HCT116 (cell line): ENCODE measurements around the gene PARVA. TPM values are rescaled to one million over a fixed set of nuclear protein-coding genes. Genes with fewer than 3 reads are reported as not detected.
"Not testable (repeated sequence)": the region's sequence is repeated elsewhere in the genome, so short reads cannot be mapped to it uniquely, and the experiment has no call there.

ENCODE experiments used
- ATAC-seq: fragments of 200-7000 bp; cut with Tn5 transposase; 2 replicates; pipeline ENCODE4 v1.9.1; 2020; ENCODE audit warnings: mild to moderate bottlenecking, moderate library complexity
- BruUV-seq: library from RNA; stranded (reverse); fragments of 400-500 nt; replicated peaks from 2 replicates; lab custom pipeline; 2021; lab: Mats Ljungman, UMichigan
- CTCF ChIA-PET: fragments of 300-600 bp; sonication (Branson Sonifier 250); formaldehyde crosslinking; loops from one replicate; lab custom pipeline; 2021; ENCODE audit warnings: antibody characterized with exemption; lab: Charles Lee
- POLR2A ChIA-PET: fragments of 300-600, 350-600 bp; sonication (Branson Sonifier 250); formaldehyde crosslinking; loops from one replicate; lab custom pipeline; 2021; ENCODE audit warnings: antibody characterized with exemption; lab: Charles Lee
- RAD21 ChIA-PET, 2 experiments: fragments of 300-600 bp; sonication (Branson Sonifier 250); formaldehyde crosslinking; loops; one replicate each; lab custom pipeline; 2023; ENCODE audit warnings: low total read pairs in 2 of 2; ENCODE audit not compliant: uncharacterized antibody in 2 of 2, unreplicated experiment in 2 of 2, low non-redundant PET in 1 of 2; lab: Charles Lee
- DNase-seq: peaks from one replicate; pipeline ENCODE4 v3.0.0-alpha.2; 2010; ENCODE audit warnings: low read depth, low spot score
- H2AFZ ChIP-seq: fragments of 200-600 bp; shearing (Covaris generic), sonication (generic); 2 replicates; pipeline ENCODE4 v1.6.1; 2017; ENCODE audit warnings: low read depth, mixed run types, mixed read lengths, antibody characterized with exemption, low read length; ENCODE audit not compliant: poor library complexity, severe bottlenecking
- H3K27ac ChIP-seq: 2 replicates; pipeline ENCODE4 v1.5.1; 2012; ENCODE audit warnings: low read depth, low read length
- H3K27me3 ChIP-seq: fragments of 200-600 bp; sonication (generic); 2 replicates; pipeline ENCODE4 v1.6.1; 2016; ENCODE audit warnings: mixed run types, low read length, mixed read lengths; ENCODE audit not compliant: insufficient read depth
- H3K36me3 ChIP-seq, 2 experiments: fragments of 200-500 bp in 1 of 2; fragments of 200-600 bp in 1 of 2; sonication (Bioruptor generic) in 1 of 2; sonication (generic) in 1 of 2; 2 replicates each; pipeline versions ENCODE4 v1.5.1 to v1.6.1; 2014 to 2016; ENCODE audit warnings: low read length in 2 of 2, inconsistent platforms in 1 of 2, mixed read lengths in 1 of 2, mixed run types in 1 of 2; ENCODE audit not compliant: insufficient read depth in 2 of 2, control insufficient read depth in 1 of 2
- H3K4me1 ChIP-seq, 2 experiments: fragments of 200-600 bp in 1 of 2; sonication (generic) in 1 of 2; 2 replicates each; pipeline versions ENCODE4 v1.5.1 to v1.6.1; 2012 to 2017; ENCODE audit warnings: low read length in 2 of 2, inconsistent platforms in 1 of 2, mild to moderate bottlenecking in 1 of 2, mixed read lengths in 1 of 2, mixed run types in 1 of 2, moderate library complexity in 1 of 2; ENCODE audit not compliant: insufficient read depth in 2 of 2, control insufficient read depth in 1 of 2
- H3K4me2 ChIP-seq: fragments of 200-600 bp; sonication (generic); 2 replicates; pipeline ENCODE4 v1.6.1; 2017; ENCODE audit warnings: mixed run types, low read length, mixed read lengths
- H3K4me3 ChIP-seq, 2 experiments: fragments of 200-600 bp in 1 of 2; sonication (generic) in 1 of 2; replicated peaks in 1 of 2; 2 replicates each; pipeline ENCODE4 v1.5.1; 2011 to 2016; ENCODE audit warnings: low read length in 2 of 2, control low read depth in 1 of 2, low read depth in 1 of 2, mild to moderate bottlenecking in 1 of 2, mixed read lengths in 1 of 2, mixed run types in 1 of 2
- H3K79me2 ChIP-seq: fragments of 200-600 bp; sonication (generic); 2 replicates; pipeline ENCODE4 v1.6.1; 2017; ENCODE audit warnings: mild to moderate bottlenecking, mixed run types, low read length, moderate library complexity, mixed read lengths; ENCODE audit not compliant: insufficient read depth
- H3K9ac ChIP-seq: fragments of 200-600 bp; sonication (generic); 2 replicates; pipeline ENCODE4 v1.6.1; 2016; ENCODE audit warnings: low read length, mixed read lengths
- H3K9me2 ChIP-seq: fragments of 200-600 bp; sonication (generic), shearing (Covaris generic); 2 replicates; pipeline ENCODE4 v1.6.1; 2017; ENCODE audit warnings: mixed run types, mild to moderate bottlenecking, moderate library complexity; ENCODE audit not compliant: insufficient read depth
- H3K9me3 ChIP-seq, 2 experiments: fragments of 200-500 bp in 1 of 2; fragments of 200-600 bp in 1 of 2; sonication (Bioruptor generic) in 1 of 2; sonication (generic) in 1 of 2; 2 replicates each; pipeline ENCODE4 v1.6.1; 2014 to 2017; ENCODE audit warnings: low read length in 2 of 2, mixed read lengths in 2 of 2, inconsistent platforms in 1 of 2, low read depth in 1 of 2, mild to moderate bottlenecking in 1 of 2, mixed run types in 1 of 2, moderate library complexity in 1 of 2; ENCODE audit not compliant: control insufficient read depth in 1 of 2, insufficient read depth in 1 of 2
- H4K20me1 ChIP-seq: fragments of 200-600 bp; sonication (generic), shearing (Covaris generic); 2 replicates; pipeline ENCODE4 v1.6.1; 2017; ENCODE audit warnings: mixed run types, mild to moderate bottlenecking, moderate library complexity; ENCODE audit not compliant: insufficient read depth
- ATF3 ChIP-seq: IDR thresholded peaks from 2 replicates; pipeline ENCODE4 v1.6.1; 2012
- CBX3 ChIP-seq: IDR thresholded peaks from 2 replicates; pipeline ENCODE4 v1.6.1; 2012; ENCODE audit warnings: low read depth
- CTCF ChIP-seq, 3 experiments: fragments of 200-600 bp in 1 of 3; sonication (generic) in 1 of 3; IDR thresholded peaks in 2 of 3; conservative IDR thresholded peaks in 1 of 3; 2 replicates each; pipeline ENCODE4 v1.5.1; 2012 to 2017; ENCODE audit warnings: low read depth in 2 of 3, low read length in 2 of 3, antibody characterized with exemption in 1 of 3, borderline replicate concordance in 1 of 3, control low read depth in 1 of 3, mild to moderate bottlenecking in 1 of 3, mixed read lengths in 1 of 3, mixed run types in 1 of 3, moderate library complexity in 1 of 3; ENCODE audit not compliant: insufficient read depth in 1 of 3
- ELF1 ChIP-seq: IDR thresholded peaks from 2 replicates; pipeline ENCODE4 v1.6.1; 2012; ENCODE audit warnings: low read depth, borderline replicate concordance
- EZH2 ChIP-seq: fragments of 200-600 bp; sonication (generic); IDR thresholded peaks from 2 replicates; pipeline ENCODE4 v1.6.1; 2017; ENCODE audit warnings: antibody characterized with exemption, mixed run types
- EZH2phosphoT487 ChIP-seq: fragments of 200-600 bp; IDR thresholded peaks from 2 replicates; pipeline ENCODE4 v1.6.1; 2018; ENCODE audit warnings: antibody characterized with exemption, borderline replicate concordance
- MAX ChIP-seq: IDR thresholded peaks from 2 replicates; pipeline ENCODE4 v1.6.1; 2012
- POLR2A ChIP-seq: IDR thresholded peaks from 2 replicates; pipeline ENCODE4 v1.7.0; 2011; ENCODE audit warnings: borderline replicate concordance; ENCODE audit not compliant: insufficient read depth, insufficient read length; ENCODE audit errors: extremely low read depth
- RAD21 ChIP-seq: IDR thresholded peaks from 2 replicates; pipeline ENCODE4 v1.6.1; 2012; ENCODE audit warnings: low read depth, mild to moderate bottlenecking
- SP1 ChIP-seq: IDR thresholded peaks from 2 replicates; pipeline ENCODE4 v1.6.1; 2012; ENCODE audit warnings: low read depth
- SRF ChIP-seq: IDR thresholded peaks from 2 replicates; pipeline ENCODE4 v1.6.1; 2012; ENCODE audit warnings: low read depth
- TCF7L2 ChIP-seq: IDR thresholded peaks from 2 replicates; pipeline ENCODE4 v1.7.0; 2011; ENCODE audit warnings: borderline replicate concordance, inconsistent platforms; ENCODE audit not compliant: insufficient read depth, insufficient read length; ENCODE audit errors: extremely low read depth
- ZBTB33 ChIP-seq: IDR thresholded peaks from 2 replicates; pipeline ENCODE4 v1.6.1; 2011; ENCODE audit warnings: mild to moderate bottlenecking, low read length, moderate library complexity; ENCODE audit not compliant: insufficient replicate concordance; ENCODE audit errors: extremely low read depth
- ZFX ChIP-seq: fragments of 450-650 bp; IDR thresholded peaks from 2 replicates; pipeline ENCODE4 v1.6.1; 2017
- ZNF274 ChIP-seq: fragments of 200-500 bp; sonication (Bioruptor generic); IDR thresholded peaks from 2 replicates; pipeline ENCODE4 v1.6.1; 2014; ENCODE audit warnings: mild to moderate bottlenecking, low read depth, low read length, inconsistent platforms
- intact Hi-C: fragments of 100-400 bp; cut with micrococcal nuclease; formaldehyde crosslinking; loops from 2 replicates; pipeline ENCODE4 v1.10.0; 2022
- total RNA-seq: library from RNA; stranded (reverse); gene quantifications from one replicate; pipeline ENCODE4 v1.2.1, GENCODE V29; 2021; ENCODE audit not compliant: unreplicated experiment

The PARVA gene
- total RNA-seq, 1 experiment from 2014 or later, result 18.4 TPM

- H3K79me2 ChIP-seq, H2AFZ ChIP-seq, BruUV-seq, CTCF ChIA-PET, H3K9me2 ChIP-seq, H3K27me3 ChIP-seq, H3K9ac ChIP-seq, RAD21 ChIA-PET, H3K4me3 ChIP-seq, H3K9me3 ChIP-seq, H3K4me2 ChIP-seq, H3K27ac ChIP-seq, intact Hi-C loops, ATAC-seq, H4K20me1 ChIP-seq, H3K4me1 ChIP-seq, POLR2A ChIA-PET, H3K36me3 ChIP-seq, DNase-seq: not testable (repeated sequence)
These were observed 143.2 kb downstream of the PARVA start for GRCh38 chr11:12520576-12520975.

- no peak overlapping the region for H3K4me2 ChIP-seq
- no peak overlapping the region for H3K4me3 ChIP-seq
- intact Hi-C loops, result no loop called here
- H3K4me1 ChIP-seq, result 0 out of 4 replicates have a peak, but pooled peaks cover 0 to 4% of the 10 kb centered on the region in 2 experiments
- ATAC-seq (no peak), DNase-seq (no peak)
- H2AFZ ChIP-seq, result no peak overlapping the region
- no peak overlapping the region for H3K27ac ChIP-seq
- no peaks in the 10 kb centered on the region for H3K9me2 ChIP-seq
- no peaks in the 10 kb centered on the region for H3K36me3 ChIP-seq
- no peaks in the 10 kb centered on the region for H4K20me1 ChIP-seq
- RAD21 ChIA-PET, result no interaction called here
- no peaks in the 10 kb centered on the region for H3K79me2 ChIP-seq
- no peak overlapping the region for H3K9ac ChIP-seq
- no peaks in the 10 kb centered on the region for H3K27me3 ChIP-seq
- BruUV-seq, result no TSS peak
- no peaks in the 10 kb centered on the region for H3K9me3 ChIP-seq
- CTCF ChIA-PET, result no interaction called here
- POLR2A ChIA-PET, result no interaction called here
- TF ChIP-seq TCF7L2 (no peak), CBX3 (no peak), ZNF274 (no peak), ELF1 (no peak), SP1 (no peak), ZFX (no peak), EZH2phosphoT487 (no peak), MAX (no peak), EZH2 (no peak), ZBTB33 (no peak), SRF (no peak), ATF3 (no peak), RAD21 (no peak), POLR2A (no peak), CTCF (IDR thresholded peaks at IDR 0.05 in 2 of 3, conservative IDR thresholded peaks at IDR 0.05 in 1 of 3; ENCODE audit: borderline replicate concordance in 1 of 3, insufficient read depth in 1 of 3, low read depth in 2 of 3, low read length in 2 of 3) (no peak)
- TF ChIP-seq, all 23 proteins: peak for 0
These were observed 146.0 kb downstream of the PARVA start for GRCh38 chr11:12523180-12523924.
